Stimulated activated CD8-positive, alpha-beta memory T cell treated with anti-CD3 and anti-CD28 coated beads, Interleukin-7, amount 100 ng/mL, for 24 hours (primary cell): Measurements from ENCODE around the gene DLGAP1.
"Not testable (repeated sequence)": the region's sequence is repeated elsewhere in the genome, so short reads cannot be mapped to it uniquely, and the experiment has no call there.

Experiments used
- DNase-seq: peaks from one replicate; pipeline ENCODE4 v3.0.0-alpha.2; 2020; ENCODE audit warnings: low read depth

Gene DLGAP1

DNA sequence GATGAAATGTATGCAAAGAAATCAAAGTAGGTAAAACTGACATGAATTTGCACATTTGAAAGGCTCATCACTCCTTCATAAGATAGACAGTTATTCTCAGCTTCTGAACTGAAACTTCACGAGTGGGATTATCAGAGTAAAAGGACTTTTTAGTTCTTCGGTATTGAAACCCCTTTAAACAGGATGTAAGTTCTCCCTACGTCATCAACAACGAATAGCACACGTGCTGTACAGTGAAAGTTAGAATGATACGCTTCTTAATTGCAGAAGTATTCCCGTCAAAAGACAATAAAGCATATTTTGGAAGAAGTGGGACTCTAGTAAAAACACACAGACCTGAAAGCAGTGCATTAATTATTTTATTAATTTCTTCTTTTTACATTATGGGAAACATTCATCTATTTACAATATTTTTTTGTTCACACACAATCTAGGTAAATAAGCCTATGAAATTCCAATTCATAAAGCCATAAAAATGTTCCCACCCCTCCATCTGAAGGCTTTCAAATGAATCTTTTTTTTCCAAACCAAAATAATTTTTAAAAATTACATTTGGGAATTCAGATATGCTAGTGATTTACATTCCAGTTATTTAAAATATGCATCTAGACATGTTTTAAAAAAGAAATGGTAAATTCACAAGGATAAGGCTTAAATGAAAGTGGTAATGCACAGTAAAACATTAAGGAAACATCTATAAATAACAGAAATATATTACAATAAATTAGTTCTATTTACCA lies 959.2 kb downstream of the DLGAP1 start:
- no peak for DNase-seq

- no peak for DNase-seq
Measured at GRCh38 chr18:3494569-3494968, 960.5 kb downstream of the DLGAP1 start.

DNA sequence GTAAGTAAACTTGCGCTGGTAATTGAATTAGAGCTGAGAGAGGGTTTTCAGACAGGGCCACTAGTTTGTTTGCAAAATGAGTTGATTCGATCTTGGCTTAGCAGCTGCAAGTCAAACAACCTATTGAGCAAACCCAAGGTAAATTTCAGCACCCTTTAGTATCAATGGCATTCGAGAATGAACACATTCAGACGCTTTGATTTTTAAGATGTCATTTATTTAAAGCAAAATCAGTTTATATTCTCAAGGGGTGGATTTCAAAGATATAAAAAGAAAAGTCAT lies 960.9 kb downstream of the DLGAP1 start:
- no peak for DNase-seq

- no peak for DNase-seq
Measured at GRCh38 chr18:3493501-3494244, 961.4 kb downstream of the DLGAP1 start.

GRCh38 chr18:3492721-3493120 lies 962.4 kb downstream of the DLGAP1 start:
- no peak for DNase-seq

- DNase-seq, result no peak
Measured at GRCh38 chr18:3491981-3492555, 963.0 kb downstream of the DLGAP1 start.

- no peak for DNase-seq
Measured at GRCh38 chr18:3489462-3489861, 965.6 kb downstream of the DLGAP1 start.

GRCh38 chr18:3486512-3486911 lies 968.6 kb downstream of the DLGAP1 start:
- DNase-seq, result no peak

DNA sequence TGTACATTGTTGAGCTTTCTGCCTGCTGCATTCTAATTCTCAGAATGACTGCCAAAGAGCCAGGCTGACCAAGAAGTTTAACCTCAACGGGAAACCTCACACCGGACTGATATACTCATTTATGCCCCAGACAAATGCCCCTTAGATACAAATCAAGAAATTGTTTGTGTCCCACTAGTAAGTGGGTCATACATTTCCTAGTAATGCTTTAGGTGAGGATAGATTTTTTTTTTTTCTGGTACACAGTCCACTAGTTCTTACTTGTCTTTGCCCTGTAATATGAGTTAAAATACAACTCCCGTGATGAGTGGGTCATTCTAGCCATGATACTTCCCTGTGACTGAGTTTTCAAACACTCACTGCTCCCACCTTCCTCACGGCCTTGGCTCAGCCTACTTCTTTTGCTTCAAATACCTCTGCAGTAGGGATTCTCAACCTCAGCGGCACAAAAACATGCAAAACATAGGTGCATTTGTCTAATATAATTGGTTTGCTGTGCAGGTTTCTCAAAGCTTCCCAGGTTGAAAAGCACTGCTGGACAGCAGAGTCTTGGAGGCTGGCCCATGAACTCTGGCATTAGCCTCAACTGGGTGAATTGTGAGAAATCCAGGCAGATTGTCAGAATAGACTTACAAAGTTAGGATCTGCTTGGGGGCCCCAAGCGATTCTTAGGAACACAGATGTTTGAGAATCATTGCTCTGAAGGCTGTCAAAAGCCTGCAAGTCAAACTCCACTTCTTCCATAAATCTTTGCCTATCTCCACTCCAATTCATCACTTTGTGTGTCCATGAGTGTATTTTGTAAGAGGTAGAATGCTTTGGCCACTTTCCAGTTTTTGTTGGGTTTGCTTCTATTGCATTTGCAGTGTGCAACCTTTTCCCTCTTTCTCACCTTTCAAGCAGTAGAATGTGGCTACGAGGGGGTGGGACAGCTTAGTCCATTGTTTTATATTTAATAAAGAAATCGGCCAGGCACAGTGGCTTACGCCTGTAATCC lies 969.7 kb downstream of the DLGAP1 start:
- DNase-seq, result no peak

GRCh38 chr18:3482258-3482657 lies 972.8 kb downstream of the DLGAP1 start:
- DNase-seq, result no peak

- no peak for DNase-seq
Measured at GRCh38 chr18:3481696-3482210, 973.4 kb downstream of the DLGAP1 start.

DNA sequence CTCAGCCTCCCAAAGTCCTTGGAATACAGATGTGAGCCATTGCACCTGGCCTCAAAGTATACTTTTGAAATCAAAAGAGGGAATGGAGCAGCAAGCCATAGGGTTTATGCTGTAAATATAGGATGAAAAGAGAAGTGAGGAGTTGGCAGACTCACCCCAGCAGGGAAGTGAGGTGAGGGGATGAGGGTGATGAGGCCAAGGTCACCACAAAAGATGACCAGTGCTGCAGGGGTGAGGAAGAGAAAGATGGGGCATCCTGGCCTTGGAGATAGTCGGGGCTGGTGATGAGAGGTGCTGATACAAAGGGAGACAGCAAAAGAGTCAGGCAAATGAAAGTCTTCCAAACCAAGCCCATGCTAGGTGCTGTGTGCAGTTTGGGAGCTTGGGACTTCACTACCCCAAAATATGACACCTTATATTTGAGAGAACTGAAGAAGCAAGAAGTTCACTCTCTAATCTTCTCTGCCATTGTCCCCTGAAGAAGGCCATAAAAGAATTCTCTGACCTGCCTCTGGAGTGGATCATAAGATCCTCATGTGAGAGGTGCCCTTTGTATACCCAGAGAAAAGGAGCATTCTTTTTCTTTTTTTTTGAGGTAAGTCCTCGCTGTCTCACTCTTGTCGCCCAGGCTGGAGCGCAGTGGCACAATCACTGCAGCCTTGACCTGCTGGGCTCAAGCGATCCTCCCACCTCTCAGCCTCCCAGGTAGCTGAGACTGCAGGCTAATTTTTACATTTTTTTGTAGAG lies 974.1 kb downstream of the DLGAP1 start:
- no peak for DNase-seq

- DNase-seq, result no peak
Measured at GRCh38 chr18:3479978-3480509, 975.1 kb downstream of the DLGAP1 start.

- no peak for DNase-seq
Measured at GRCh38 chr18:3478262-3478978, 976.7 kb downstream of the DLGAP1 start.

DNA sequence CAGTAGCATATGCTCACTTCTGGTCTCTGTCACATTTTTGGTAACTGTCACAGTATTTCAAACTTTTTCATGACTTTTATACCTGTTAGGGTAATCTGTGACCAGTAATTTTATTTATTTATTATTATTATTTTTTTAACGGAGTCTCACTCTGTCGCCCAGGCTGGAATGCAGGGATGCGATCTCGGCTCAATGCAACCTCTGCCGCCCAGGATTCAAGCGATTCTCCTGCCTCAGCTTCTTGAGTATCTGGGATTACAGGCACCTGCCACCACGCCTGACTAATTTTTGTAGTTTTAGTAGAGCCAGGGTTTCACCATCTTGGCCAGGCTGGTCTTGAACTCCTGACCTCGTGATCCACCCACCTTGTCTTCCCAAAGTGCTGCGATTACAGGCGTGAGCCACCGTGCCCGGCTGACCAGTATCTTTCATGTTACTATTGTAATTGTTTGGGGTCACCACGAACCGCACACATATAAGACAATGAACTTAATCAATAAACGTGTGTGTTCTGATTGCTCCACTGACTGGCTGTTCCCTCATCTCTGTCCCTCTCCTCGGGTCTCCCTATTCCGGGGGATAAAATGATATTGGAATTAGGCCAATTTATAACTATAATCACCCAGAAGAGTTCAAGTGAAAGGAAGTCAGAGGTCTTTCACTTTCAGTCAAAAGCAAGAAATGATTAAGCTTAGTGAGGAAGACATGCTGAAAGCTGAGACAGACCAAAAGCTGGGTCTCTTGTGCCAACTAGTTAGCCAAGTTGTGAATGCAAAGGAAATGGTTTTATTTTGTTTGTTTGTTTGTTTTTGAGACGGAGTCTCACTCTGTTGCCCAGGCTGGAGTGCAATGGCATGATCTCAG lies 982.2 kb downstream of the DLGAP1 start:
- DNase-seq, result no peak

- not testable (repeated sequence) for DNase-seq
Measured at GRCh38 chr18:3472121-3472520, 983.0 kb downstream of the DLGAP1 start.

GRCh38 chr18:3471141-3471648 lies 983.9 kb downstream of the DLGAP1 start:
- no peak for DNase-seq

DNA sequence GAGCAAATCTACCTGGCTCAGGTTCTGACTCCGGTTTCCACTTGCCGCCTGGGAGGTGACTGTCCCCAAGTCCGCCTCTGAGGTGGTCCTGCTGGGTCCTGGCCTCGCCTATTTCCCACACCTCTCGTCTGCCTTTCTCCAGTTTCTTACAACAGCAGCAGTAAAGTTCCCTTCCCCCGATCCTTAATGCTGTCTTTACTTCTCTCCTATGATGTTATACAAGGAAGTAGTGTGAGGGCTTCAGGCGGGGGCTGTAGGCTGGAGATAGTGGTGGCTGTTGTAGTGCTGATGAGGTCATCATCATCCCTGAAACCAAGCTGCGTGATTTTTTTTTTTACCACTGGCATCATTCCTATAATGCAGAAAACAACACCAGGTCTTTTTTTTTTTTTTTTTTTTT lies 986.3 kb downstream of the DLGAP1 start:
- no peak for DNase-seq

GRCh38 chr18:3468066-3468705 lies 986.9 kb downstream of the DLGAP1 start:
- no peak for DNase-seq
